HL-60 (cell line): ENCODE measurements around the gene ATRN.

Source experiments
- CTCF ChIP-seq: IDR thresholded peaks from one replicate; pipeline ENCODE4 v1.5.1; 2011; ENCODE audit warnings: low read length, control low read depth, inconsistent platforms; ENCODE audit not compliant: insufficient read depth
- REST ChIP-seq: IDR thresholded peaks from 2 replicates; pipeline ENCODE4 v1.6.1; 2012; ENCODE audit warnings: low read depth; ENCODE audit not compliant: insufficient replicate concordance

GRCh38 chr20:3647473-3647872 is 176.7 kb downstream of the ATRN start:
- TF ChIP-seq REST = no peak
- TF ChIP-seq CTCF = no peak
